DOHH2 (cell line): ENCODE results near the gene SYT1.

Source experiments
- H3F3A ChIP-seq: fragments of 200-600 bp; sonication (generic), shearing (Covaris generic); 2 replicates; pipeline ENCODE4 v1.6.0; 2016; ENCODE audit warnings: antibody characterized with exemption, mild to moderate bottlenecking; ENCODE audit not compliant: control insufficient read depth, insufficient read depth
- H3K27ac ChIP-seq: fragments of 200-600 bp; sonication (generic); 2 replicates; pipeline ENCODE4 v1.5.1; 2014; ENCODE audit warnings: low read depth, mild to moderate bottlenecking, low read length, moderate library complexity
- H3K27me3 ChIP-seq: fragments of 200-600 bp; sonication (generic); 2 replicates; pipeline ENCODE4 v1.6.1; 2014; ENCODE audit warnings: mild to moderate bottlenecking, low read length, mixed read lengths; ENCODE audit not compliant: control insufficient read depth
- H3K36me3 ChIP-seq: fragments of 200-600 bp; sonication (generic); 2 replicates; pipeline ENCODE4 v1.6.1; 2014; ENCODE audit warnings: mild to moderate bottlenecking, low read length, moderate library complexity, mixed read lengths; ENCODE audit not compliant: control insufficient read depth
- H3K4me1 ChIP-seq: fragments of 200-600 bp; sonication (generic); 2 replicates; pipeline ENCODE4 v1.6.1; 2014; ENCODE audit warnings: mild to moderate bottlenecking, low read length, mixed read lengths; ENCODE audit not compliant: control insufficient read depth
- H3K4me2 ChIP-seq: fragments of 200-600 bp; sonication (generic); 2 replicates; pipeline ENCODE4 v1.6.0; 2014; ENCODE audit warnings: mild to moderate bottlenecking, low read length, moderate library complexity
- H3K4me3 ChIP-seq: fragments of 200-600 bp; sonication (generic); 2 replicates; pipeline ENCODE4 v1.5.1; 2014; ENCODE audit warnings: mild to moderate bottlenecking, low read length, mixed read lengths
- H3K79me2 ChIP-seq: fragments of 200-600 bp; sonication (generic); 2 replicates; pipeline ENCODE4 v1.6.1; 2014; ENCODE audit warnings: mild to moderate bottlenecking, low read length, mixed read lengths; ENCODE audit not compliant: control insufficient read depth
- H3K9me2 ChIP-seq: fragments of 200-600 bp; sonication (generic); replicated peaks from 2 replicates; pipeline ENCODE4 v1.6.1; 2014; ENCODE audit warnings: mild to moderate bottlenecking, low read length, mixed read lengths; ENCODE audit not compliant: control insufficient read depth
- H3K9me3 ChIP-seq: fragments of 200-600 bp; sonication (generic); 2 replicates; pipeline ENCODE4 v1.6.1; 2014; ENCODE audit warnings: antibody characterized with exemption, low read length, mixed read lengths; ENCODE audit not compliant: control insufficient read depth, insufficient read depth
- H4K20me1 ChIP-seq: fragments of 200-600 bp; sonication (generic); 2 replicates; pipeline ENCODE4 v1.6.0; 2014; ENCODE audit warnings: low read depth, mild to moderate bottlenecking, antibody characterized with exemption, low read length, moderate library complexity; ENCODE audit not compliant: control insufficient read depth, insufficient read depth
- EZH2phosphoT487 ChIP-seq: fragments of 200-600 bp; sonication (generic); IDR thresholded peaks from 2 replicates; pipeline ENCODE4 v1.6.1; 2017; ENCODE audit warnings: borderline replicate concordance, mild to moderate bottlenecking, antibody characterized with exemption, low read length, moderate library complexity, mixed read lengths
- TF ChIP-seq, protein P1 (sequence below): fragments of 200-600 bp; sonication (generic); IDR thresholded peaks from one replicate; pipeline ENCODE4 v1.5.1; 2014; ENCODE audit warnings: antibody characterized with exemption, mild to moderate bottlenecking, low read depth, low read length; ENCODE audit not compliant: poor library complexity, severe bottlenecking

SYT1 gene

DNA sequence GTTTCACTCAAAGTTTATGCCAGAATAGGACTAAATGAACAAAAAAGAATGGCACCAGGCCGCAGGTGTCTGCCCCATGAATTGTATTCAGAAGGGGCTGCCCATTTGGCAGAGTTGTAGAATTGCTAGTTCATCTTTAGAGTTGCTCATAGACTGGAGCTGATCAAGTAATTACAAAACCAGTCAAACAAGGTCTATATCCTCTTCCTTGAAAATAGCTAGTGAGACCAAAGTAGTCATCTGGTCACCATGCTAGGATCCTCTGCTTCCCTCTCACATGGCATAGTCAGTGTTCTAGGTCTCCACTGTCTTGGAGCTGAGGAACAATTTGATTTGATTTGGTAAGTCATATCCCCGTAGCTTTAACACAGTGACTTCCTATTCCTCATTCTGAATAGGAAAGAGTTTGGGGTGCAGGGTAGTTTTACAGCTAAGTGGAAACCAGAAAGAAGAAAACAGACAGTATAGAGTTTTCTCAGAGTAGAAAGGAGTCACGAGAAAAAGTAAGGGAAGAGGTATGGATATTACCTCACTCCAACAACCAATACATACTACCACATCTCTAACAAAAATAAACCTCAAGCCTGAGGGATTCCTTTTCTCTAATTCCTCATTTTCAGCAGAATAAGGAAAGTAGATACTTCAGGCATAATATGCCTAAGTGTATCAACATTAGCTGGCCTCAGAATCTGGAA is 574.1 kb downstream of the SYT1 start:
- H3K4me1 ChIP-seq: no peaks in the 10 kb centered on the region
- no peaks in the 10 kb centered on the region for H3K79me2 ChIP-seq
- no peaks in the 10 kb centered on the region for H4K20me1 ChIP-seq
- H3K4me2 ChIP-seq: no peak overlapping the region
- H3K27me3 ChIP-seq: no peaks in the 10 kb centered on the region
- no peaks in the 10 kb centered on the region for H3K9me2 ChIP-seq
- no peak overlapping the region for H3K4me3 ChIP-seq
- H3F3A ChIP-seq: no peaks in the 10 kb centered on the region
- no peaks in the 10 kb centered on the region for H3K36me3 ChIP-seq
- H3K27ac ChIP-seq: no peak overlapping the region
- no peaks in the 10 kb centered on the region for H3K9me3 ChIP-seq
- TF ChIP-seq EZH2phosphoT487: no peak
- TF ChIP-seq, protein P1, sequence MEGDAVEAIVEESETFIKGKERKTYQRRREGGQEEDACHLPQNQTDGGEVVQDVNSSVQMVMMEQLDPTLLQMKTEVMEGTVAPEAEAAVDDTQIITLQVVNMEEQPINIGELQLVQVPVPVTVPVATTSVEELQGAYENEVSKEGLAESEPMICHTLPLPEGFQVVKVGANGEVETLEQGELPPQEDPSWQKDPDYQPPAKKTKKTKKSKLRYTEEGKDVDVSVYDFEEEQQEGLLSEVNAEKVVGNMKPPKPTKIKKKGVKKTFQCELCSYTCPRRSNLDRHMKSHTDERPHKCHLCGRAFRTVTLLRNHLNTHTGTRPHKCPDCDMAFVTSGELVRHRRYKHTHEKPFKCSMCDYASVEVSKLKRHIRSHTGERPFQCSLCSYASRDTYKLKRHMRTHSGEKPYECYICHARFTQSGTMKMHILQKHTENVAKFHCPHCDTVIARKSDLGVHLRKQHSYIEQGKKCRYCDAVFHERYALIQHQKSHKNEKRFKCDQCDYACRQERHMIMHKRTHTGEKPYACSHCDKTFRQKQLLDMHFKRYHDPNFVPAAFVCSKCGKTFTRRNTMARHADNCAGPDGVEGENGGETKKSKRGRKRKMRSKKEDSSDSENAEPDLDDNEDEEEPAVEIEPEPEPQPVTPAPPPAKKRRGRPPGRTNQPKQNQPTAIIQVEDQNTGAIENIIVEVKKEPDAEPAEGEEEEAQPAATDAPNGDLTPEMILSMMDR: no peak

- H3K4me2 ChIP-seq: no peak overlapping the region
- H3K27me3 ChIP-seq: no peaks in the 10 kb centered on the region
- H3K9me2 ChIP-seq: no peaks in the 10 kb centered on the region
- no peak overlapping the region for H3K4me3 ChIP-seq
- H3K36me3 ChIP-seq: no peaks in the 10 kb centered on the region
- H3K79me2 ChIP-seq: no peaks in the 10 kb centered on the region
- H3K27ac ChIP-seq: no peak overlapping the region
- H3F3A ChIP-seq: no peaks in the 10 kb centered on the region
- no peaks in the 10 kb centered on the region for H3K4me1 ChIP-seq
- no peak for TF ChIP-seq EZH2phosphoT487
- TF ChIP-seq, protein P1: no peak
- no peaks in the 10 kb centered on the region for H4K20me1 ChIP-seq
- H3K9me3 ChIP-seq: no peaks in the 10 kb centered on the region
These were observed 574.7 kb downstream of the SYT1 start for GRCh38 chr12:79439175-79439825.

- no peaks in the 10 kb centered on the region for H3F3A ChIP-seq
- H3K79me2 ChIP-seq: no peaks in the 10 kb centered on the region
- H3K4me1 ChIP-seq: no peaks in the 10 kb centered on the region
- H3K27ac ChIP-seq: no peak overlapping the region
- no peaks in the 10 kb centered on the region for H4K20me1 ChIP-seq
- no peak overlapping the region for H3K4me2 ChIP-seq
- H3K36me3 ChIP-seq: no peaks in the 10 kb centered on the region
- H3K9me3 ChIP-seq: no peaks in the 10 kb centered on the region
- no peaks in the 10 kb centered on the region for H3K9me2 ChIP-seq
- H3K27me3 ChIP-seq: no peaks in the 10 kb centered on the region
- no peak for TF ChIP-seq EZH2phosphoT487
- TF ChIP-seq, protein P1: no peak
- H3K4me3 ChIP-seq: no peak overlapping the region
These were observed 577.0 kb downstream of the SYT1 start for GRCh38 chr12:79441534-79441933.
